Measurements from ENCODE around the gene AGR2.

The AGR2 gene

GRCh38 chr7:16812542-16813231 is 7.9 kb upstream of the AGR2 start:
- DNase-seq, result no peak

DNA sequence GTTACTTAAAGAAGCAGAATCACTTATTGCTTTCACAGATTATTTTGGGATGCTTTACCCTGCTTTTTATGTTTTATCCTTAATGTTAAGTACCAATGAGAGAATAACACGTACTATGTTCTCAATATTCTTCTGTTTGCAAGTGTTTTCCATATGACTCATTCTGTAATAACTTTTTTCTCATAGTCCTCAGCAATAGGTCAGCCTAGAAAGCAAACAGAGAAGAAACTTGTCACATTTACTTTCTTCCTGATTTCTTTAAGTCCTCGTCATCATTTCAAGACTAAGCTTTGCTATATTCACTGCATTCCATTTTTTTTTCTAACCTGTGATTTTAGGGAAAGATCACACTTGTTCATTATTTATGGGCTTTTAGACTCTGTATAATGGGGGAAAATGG is 6.8 kb upstream of the AGR2 start:
- no peak for DNase-seq

DNA sequence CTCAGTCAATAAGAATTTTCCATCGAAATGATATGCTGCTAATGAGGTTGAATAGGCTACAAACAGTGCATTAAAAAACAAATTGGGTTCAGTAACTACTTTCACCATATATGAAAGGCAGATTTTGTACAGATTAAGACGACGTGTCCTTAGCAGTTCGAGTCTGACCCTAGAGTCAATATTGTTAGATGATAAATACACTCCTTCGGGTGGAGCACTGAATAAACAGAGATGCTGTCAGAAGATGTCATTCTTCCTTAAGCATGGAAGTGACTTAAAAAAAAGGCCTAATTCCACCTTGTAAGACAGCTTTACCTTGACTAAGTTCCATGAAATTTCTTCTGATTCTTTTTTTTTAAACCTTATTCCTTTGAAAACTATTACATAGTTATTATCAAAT is 5.8 kb upstream of the AGR2 start:
- DNase-seq, result no peak

GRCh38 chr7:16810112-16810511 is 5.3 kb upstream of the AGR2 start:
- no peak for DNase-seq

DNA sequence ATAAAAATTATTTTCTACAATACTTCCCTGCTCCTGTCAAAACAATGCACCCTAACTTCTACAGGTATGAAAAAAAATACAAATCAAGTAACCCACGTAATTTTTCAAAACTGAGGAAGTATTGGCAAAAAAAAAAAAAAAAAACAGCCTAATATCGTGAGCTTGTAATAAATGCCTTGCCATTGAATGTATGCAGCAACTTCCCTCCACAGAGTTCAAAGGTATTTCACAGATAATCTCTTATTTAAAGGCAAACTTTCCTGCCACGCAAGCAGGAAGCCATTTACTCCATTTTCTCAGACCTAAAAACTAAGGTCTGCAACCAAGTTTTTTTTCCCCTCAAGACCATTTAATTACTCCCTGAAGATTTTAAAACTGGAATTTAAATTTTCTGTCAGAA is 642 bp upstream of the AGR2 start:
- no peak for DNase-seq

- no peak for DNase-seq
Observed at GRCh38 chr7:16803881-16804673, 722 bp downstream of the AGR2 start.

GRCh38 chr7:16803125-16803524 is 1.7 kb downstream of the AGR2 start:
- DNase-seq, result no peak

DNA sequence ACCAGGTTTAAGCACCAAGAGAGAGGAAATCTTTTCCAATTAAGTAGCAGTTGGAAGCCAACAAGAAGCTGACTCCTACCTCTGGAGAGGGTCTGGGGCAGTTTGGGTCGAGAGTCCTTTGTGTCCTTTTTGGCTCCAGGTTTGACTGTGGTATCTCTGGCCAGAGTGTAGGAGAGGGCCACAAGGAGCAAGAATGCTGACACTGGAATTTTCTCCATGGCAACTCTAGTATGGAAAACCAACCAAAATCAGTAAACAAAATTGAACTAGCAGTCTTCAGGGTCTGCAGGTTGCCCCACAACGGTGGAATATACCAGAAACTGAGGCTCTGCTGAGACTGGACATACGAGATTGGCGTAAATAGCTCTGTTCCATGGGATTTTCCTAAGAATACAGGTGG is 3.2 kb downstream of the AGR2 start:
- no peak for DNase-seq

- DNase-seq, result no peak
Observed at GRCh38 chr7:16801111-16801542, 3.7 kb downstream of the AGR2 start.

GRCh38 chr7:16795624-16796023 is 9.2 kb downstream of the AGR2 start:
- no peak for DNase-seq

GRCh38 chr7:16794986-16795385 is 9.8 kb downstream of the AGR2 start:
- DNase-seq, result no peak

GRCh38 chr7:16791905-16792698 is 12.7 kb downstream of the AGR2 start:
- DNase-seq, result no peak

DNA sequence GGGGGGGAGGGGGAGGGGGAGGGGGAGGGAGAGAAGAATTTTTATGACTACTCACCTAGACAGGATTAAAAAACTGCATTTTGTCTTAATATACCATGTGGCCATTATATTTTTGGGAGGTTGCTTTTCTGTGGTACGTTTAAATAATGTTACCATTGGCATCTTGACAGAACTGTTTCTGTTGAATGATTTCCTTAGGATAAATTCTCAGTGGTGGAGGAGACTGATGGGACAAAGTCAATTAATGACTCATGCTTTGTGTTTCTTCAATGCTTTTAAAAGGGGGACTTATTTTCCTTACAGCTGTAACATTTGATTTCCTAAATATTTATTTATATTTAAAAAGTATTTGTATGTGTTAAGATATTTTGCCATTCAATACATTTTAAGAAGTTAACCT is 13.7 kb downstream of the AGR2 start:
- DNase-seq, result no peak

GRCh38 chr7:16787127-16787526 is 17.7 kb downstream of the AGR2 start:
- DNase-seq, result no peak

- DNase-seq, result no peak
Observed at GRCh38 chr7:16786257-16786656, 18.5 kb downstream of the AGR2 start.

GRCh38 chr7:16785846-16786245 is 19.0 kb downstream of the AGR2 start:
- DNase-seq, result no peak

GRCh38 chr7:16785321-16785720 is 19.5 kb downstream of the AGR2 start:
- no peak for DNase-seq

DNA sequence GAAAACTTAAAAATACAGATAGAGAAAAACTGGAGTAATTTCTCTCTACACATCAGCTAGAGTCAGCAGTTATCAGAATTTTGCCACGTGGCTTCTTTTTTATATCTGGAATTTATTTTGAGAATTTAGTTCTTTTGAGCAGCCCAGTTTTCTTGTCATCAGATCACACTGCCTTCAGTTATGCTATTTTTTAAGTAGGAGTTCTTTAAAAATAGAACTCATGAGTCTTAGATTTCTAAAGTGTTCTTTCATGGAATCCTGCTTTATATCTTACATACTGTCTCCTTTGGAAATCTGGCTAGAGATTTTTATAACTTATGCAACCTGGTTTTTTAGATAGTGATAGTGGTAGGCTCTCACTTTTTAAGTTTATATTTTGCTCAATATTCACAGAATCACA is 24.2 kb downstream of the AGR2 start:
- DNase-seq, result no peak

- DNase-seq, result no peak
Observed at GRCh38 chr7:16779051-16779450, 25.7 kb downstream of the AGR2 start.

DNA sequence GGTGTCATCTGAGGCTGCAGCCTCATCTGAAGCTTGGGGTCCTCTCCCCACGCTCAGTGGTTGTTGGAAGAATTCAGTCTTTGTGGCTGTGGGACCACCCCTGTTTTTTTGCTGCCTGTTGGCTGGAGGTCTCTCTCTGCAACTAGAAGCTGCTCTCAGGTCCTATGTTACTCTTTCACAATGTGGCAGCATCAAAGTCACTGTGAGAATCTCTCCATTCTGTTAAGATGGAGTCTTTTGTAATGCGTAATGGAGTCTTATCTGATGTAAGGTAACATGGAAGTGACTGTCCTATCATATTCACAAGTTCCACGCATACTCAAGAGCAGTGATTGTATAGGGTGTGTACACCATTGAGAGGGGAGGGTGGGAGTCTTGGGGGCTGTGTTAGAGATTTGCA is 26.3 kb downstream of the AGR2 start:
- no peak for DNase-seq

DNA sequence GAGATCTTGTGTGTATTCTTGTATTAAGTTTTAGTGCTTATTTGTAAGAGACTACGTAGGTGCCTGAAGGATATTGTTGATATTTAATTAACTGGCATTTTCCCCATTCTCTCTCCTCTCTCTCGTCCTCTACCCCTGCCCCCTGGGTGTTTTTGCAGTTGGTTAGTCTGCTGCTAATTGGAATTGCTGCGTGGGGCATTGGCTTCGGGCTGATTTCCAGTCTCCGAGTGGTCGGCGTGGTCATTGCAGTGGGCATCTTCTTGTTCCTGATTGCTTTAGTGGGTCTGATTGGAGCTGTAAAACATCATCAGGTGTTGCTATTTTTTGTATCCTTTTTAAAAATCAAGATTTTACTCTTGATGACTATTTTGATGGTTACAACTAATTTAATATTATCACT is 28.7 kb downstream of the AGR2 start:
- no peak for DNase-seq

DNA sequence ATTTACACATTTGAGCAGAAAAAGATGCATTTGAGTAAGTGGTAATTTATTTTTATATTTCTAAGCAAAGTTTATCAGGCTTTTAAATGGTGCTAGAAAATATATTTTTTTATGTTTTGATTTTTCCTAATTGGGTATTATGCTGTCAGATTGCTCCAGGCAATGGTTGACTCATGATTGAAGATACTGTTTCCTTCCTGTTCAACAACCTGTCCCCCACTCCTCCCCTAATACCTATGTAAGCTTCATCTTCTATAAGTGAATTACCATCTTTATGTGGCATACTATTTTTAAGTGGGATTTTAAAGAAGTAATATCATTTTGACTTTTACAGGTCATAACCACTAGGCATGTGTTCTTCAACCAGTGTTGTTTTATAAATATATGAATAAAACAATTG is 29.8 kb downstream of the AGR2 start:
- DNase-seq, result no peak

DNA sequence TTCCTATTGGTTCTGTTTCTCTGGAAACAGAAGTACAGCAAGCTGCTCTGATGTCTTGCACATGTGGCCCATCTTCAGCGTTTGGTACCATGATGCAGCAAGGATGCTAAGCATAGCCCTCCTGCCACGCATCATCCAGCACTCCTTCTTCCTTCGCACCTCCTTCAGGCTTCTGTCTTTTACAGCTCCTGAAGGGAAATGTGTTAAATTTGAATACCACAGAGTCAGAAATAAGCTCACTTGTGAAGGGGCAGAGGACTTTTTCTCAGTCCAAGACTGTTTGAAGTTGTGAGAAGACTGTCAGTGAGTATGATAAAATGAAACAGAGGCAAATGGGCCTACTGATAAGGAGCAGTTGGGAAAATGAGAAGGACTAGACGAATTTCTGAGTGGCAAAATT is 30.5 kb downstream of the AGR2 start:
- DNase-seq, result no peak

DNA sequence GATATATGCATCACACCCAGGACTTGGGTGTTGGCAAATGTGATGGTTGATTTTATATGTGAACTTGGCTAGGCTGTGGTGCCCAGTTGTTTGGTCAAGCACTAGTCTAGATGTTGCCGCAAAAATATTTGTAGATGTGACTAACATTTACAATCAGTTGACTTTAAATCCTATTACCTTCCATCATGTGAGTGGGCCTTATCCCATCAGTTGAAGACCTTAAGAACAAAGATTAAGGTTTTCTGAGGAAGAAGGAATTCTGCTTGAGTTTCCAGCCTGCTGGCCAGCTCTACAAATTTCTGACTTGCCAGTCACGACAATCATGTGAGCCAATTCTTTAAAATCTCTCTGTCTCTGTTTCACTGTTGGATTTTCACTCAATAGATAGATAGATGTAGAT is 30.9 kb downstream of the AGR2 start:
- DNase-seq, result no peak
